Stimulated activated memory B cell treated with anti-CD40 and anti-IgM and Interleukin-4, amounts not matched to agents 10 μg/mL and 1 μg/mL and 100 μg/mL, for 72 hours (primary cell): ENCODE data around the gene MICAL2.

Source experiments
- ATAC-seq: fragments of 150-1000 bp; cut with Tn5 transposase; 2 replicates; pipeline ENCODE4 v1.10.0; 2021
- H3K27ac Mint-ChIP-seq: one replicate; pipeline ENCODE4 v1.8.0; 2022; ENCODE audit warnings: mild to moderate bottlenecking, mixed read lengths
- H3K27me3 Mint-ChIP-seq: one replicate; pipeline ENCODE4 v1.8.0; 2022; ENCODE audit warnings: mixed read lengths
- H3K36me3 Mint-ChIP-seq: one replicate; pipeline ENCODE4 v1.8.0; 2022; ENCODE audit warnings: mixed read lengths
- H3K4me1 Mint-ChIP-seq: one replicate; pipeline ENCODE4 v1.8.0; 2022; ENCODE audit warnings: mixed read lengths
- H3K4me3 Mint-ChIP-seq: one replicate; pipeline ENCODE4 v1.8.0; 2022; ENCODE audit warnings: mild to moderate bottlenecking, moderate library complexity, mixed read lengths
- H3K9me3 Mint-ChIP-seq: one replicate; pipeline ENCODE4 v1.8.0; 2022; ENCODE audit warnings: mixed read lengths

MICAL2 gene

GRCh38 chr11:12088047-12088481, 22.3 kb upstream of the MICAL2 start:
- no peak for ATAC-seq
- H3K27me3 Mint-ChIP-seq, result peaks cover 33% of the 10 kb centered on the region

GRCh38 chr11:12088531-12088930, 21.9 kb upstream of the MICAL2 start:
- Mint-ChIP-seq H3K27me3 (peaks cover 32% of the 10 kb centered on the region), H3K27ac (no peak overlapping the region), H3K4me1 (peaks cover 18% of the 10 kb centered on the region), H3K9me3 (peaks cover 3% of the 10 kb centered on the region), H3K4me3 (no peak overlapping the region), H3K36me3 (no peaks in the 10 kb centered on the region)
- ATAC-seq, result no peak

More at GRCh38 chr11:12088047-12088481, 22.3 kb upstream of the MICAL2 start:
- H3K9me3 Mint-ChIP-seq, result peaks cover 3% of the 10 kb centered on the region
- H3K4me1 Mint-ChIP-seq, result peaks cover 18% of the 10 kb centered on the region
- no peak overlapping the region for H3K27ac Mint-ChIP-seq
- no peaks in the 10 kb centered on the region for H3K36me3 Mint-ChIP-seq
- no peak overlapping the region for H3K4me3 Mint-ChIP-seq

- Mint-ChIP-seq H3K27ac (no peak overlapping the region), H3K9me3 (peaks cover 3% of the 10 kb centered on the region), H3K27me3 (peaks cover 32% of the 10 kb centered on the region), H3K4me1 (peaks cover 18% of the 10 kb centered on the region), H3K36me3 (no peaks in the 10 kb centered on the region), H3K4me3 (no peak overlapping the region)
- ATAC-seq, result no peak
Measured at GRCh38 chr11:12089041-12089440, 21.3 kb upstream of the MICAL2 start.

DNA sequence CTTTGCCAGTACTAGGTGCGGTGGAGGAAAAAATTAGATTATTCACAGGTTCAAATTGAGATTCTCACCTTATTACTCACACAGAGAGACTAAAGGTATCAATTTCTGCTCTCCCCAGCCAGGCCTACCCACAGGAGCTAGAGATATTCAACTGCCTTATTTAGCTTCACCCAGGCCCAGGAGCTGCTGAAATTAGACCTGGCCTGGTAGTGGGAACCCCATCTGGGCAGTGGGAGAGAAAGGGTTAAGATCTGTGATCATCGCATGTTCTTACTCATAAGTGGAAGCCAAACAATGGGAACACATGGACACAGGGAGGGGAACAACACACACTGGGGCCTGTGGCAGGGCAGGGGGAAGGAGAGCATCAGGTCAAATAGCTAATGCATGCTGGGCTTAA, 20.9 kb upstream of the MICAL2 start:
- no peak overlapping the region for H3K27ac Mint-ChIP-seq
- peaks cover 31% of the 10 kb centered on the region for H3K27me3 Mint-ChIP-seq
- H3K36me3 Mint-ChIP-seq, result no peaks in the 10 kb centered on the region
- ATAC-seq, result no peak
- H3K9me3 Mint-ChIP-seq, result peaks cover 2% of the 10 kb centered on the region
- peaks cover 18% of the 10 kb centered on the region for H3K4me1 Mint-ChIP-seq
- no peak overlapping the region for H3K4me3 Mint-ChIP-seq

DNA sequence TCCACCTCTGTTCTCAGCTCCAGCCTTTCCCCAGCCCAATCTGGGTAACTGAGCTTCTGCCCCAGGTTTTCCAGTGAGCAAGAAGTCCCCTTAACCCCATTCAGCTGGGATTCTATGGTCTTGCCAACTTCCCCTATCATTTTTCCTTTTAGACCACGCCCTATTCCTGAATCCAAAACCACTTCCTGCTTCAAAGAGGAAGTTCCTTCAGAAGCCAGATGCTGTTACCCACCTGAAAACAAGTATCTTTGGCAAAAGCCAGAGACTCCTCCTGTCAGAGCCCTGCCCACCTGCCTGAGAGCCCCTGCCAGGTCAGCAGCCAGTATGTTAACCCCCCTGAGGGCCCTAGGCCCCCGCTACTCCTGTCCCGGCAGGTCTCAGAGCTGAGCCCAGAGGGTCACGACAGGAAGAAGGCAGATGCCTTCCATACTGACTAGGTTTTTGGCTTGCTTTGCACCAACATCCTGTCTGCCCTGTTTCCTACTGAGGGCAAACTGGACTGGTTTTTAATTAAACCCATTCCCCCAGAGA, 20.3 kb upstream of the MICAL2 start:
- Mint-ChIP-seq H3K36me3 (no peaks in the 10 kb centered on the region), H3K4me3 (no peak overlapping the region), H3K4me1 (peaks cover 18% of the 10 kb centered on the region), H3K9me3 (no peaks in the 10 kb centered on the region), H3K27ac (no peak overlapping the region), H3K27me3 (peaks cover 26% of the 10 kb centered on the region)
- ATAC-seq, result no peak

- Mint-ChIP-seq H3K27me3 (peaks cover 26% of the 10 kb centered on the region), H3K4me1 (peaks cover 18% of the 10 kb centered on the region), H3K4me3 (no peak overlapping the region), H3K36me3 (no peaks in the 10 kb centered on the region), H3K9me3 (no peaks in the 10 kb centered on the region), H3K27ac (no peak overlapping the region)
- no peak for ATAC-seq
Measured at GRCh38 chr11:12090761-12091258, 19.6 kb upstream of the MICAL2 start.

DNA sequence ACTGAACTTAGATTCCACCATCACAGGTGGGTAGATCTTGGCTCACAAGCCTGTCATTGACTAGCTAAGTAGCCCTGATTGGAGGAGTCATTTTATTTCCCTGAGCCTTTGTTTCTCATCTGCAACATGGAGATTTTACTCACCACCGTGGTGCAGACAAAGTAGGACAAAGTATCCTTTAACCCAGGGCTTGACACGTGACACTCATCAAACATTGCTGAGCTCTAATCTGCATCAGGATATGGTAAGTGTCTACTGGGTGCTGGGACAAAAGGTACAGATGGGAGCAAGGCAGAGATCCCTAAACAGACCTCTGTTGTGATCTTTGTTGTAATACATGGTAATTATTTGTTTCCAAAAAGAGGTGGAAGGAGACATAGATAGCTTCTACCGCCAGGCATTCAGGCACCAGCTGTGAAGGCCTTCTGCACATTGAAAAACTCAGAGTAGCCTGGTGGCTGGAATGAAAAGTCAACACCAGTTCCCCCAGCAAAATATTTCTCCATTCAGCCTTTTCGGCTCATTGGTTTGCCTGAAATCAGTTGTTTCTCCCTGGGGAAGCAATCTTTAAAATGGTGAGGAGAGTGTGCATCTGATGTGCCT, 18.3 kb upstream of the MICAL2 start:
- Mint-ChIP-seq H3K9me3 (no peaks in the 10 kb centered on the region), H3K36me3 (no peaks in the 10 kb centered on the region), H3K4me1 (peaks cover 18% of the 10 kb centered on the region), H3K4me3 (no peak overlapping the region), H3K27ac (no peak overlapping the region), H3K27me3 (peaks cover 26% of the 10 kb centered on the region)
- no peak for ATAC-seq

DNA sequence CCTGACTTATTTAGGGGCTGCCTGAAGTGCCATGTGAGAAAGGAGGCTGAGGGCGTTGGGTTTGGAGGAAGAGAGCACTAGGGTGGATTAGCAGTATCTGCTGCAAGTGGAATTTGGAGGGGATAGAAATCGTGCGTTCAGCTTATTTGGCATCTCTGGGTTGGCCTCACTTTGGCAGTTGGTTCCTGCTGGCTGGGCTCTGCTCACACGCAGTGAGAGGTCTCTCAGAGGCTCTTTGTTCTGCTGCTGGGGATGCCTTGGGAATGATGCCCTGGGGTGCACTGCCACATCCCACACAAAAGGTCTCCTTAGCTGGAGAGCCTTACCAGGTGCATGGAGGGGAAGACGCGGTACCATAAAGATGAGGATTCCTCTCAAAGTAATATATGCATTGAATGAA, 17.7 kb upstream of the MICAL2 start:
- H3K9me3 Mint-ChIP-seq, result no peaks in the 10 kb centered on the region
- H3K4me3 Mint-ChIP-seq, result no peak overlapping the region
- H3K27ac Mint-ChIP-seq, result no peak overlapping the region
- no peak for ATAC-seq
- peaks cover 26% of the 10 kb centered on the region for H3K27me3 Mint-ChIP-seq
- peaks cover 18% of the 10 kb centered on the region for H3K4me1 Mint-ChIP-seq
- H3K36me3 Mint-ChIP-seq, result no peaks in the 10 kb centered on the region

- no peak overlapping the region for H3K4me3 Mint-ChIP-seq
- H3K27ac Mint-ChIP-seq, result no peak overlapping the region
- peaks cover 37% of the 10 kb centered on the region for H3K27me3 Mint-ChIP-seq
- no peaks in the 10 kb centered on the region for H3K9me3 Mint-ChIP-seq
- no peaks in the 10 kb centered on the region for H3K36me3 Mint-ChIP-seq
- peaks cover 18% of the 10 kb centered on the region for H3K4me1 Mint-ChIP-seq
- ATAC-seq, result no peak
Measured at GRCh38 chr11:12094872-12095800, 15.3 kb upstream of the MICAL2 start.

DNA sequence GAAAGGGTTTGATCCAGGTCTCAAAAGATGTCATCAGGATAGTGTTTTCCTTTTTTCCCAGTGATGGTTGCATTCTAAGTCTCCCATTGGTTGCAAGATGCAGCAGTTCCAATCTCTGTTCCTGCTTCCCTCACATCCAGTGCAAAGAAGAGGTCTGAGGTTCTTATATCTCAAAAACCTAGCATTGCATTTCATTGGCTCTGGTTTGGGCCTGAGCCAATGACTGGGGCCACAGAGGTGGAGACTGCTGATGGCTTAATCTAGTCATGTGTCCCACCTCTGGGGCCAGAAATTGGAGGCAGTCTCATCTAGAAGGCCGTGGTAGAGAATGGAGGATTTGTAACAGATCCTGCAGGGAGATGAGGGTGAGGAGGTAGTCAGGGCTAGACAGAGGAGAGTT, 13.2 kb upstream of the MICAL2 start:
- Mint-ChIP-seq H3K36me3 (no peaks in the 10 kb centered on the region), H3K27ac (no peak overlapping the region), H3K4me1 (peaks cover 7% of the 10 kb centered on the region), H3K27me3 (peaks cover 28% of the 10 kb centered on the region), H3K4me3 (no peak overlapping the region), H3K9me3 (no peaks in the 10 kb centered on the region)
- ATAC-seq, result no peak

DNA sequence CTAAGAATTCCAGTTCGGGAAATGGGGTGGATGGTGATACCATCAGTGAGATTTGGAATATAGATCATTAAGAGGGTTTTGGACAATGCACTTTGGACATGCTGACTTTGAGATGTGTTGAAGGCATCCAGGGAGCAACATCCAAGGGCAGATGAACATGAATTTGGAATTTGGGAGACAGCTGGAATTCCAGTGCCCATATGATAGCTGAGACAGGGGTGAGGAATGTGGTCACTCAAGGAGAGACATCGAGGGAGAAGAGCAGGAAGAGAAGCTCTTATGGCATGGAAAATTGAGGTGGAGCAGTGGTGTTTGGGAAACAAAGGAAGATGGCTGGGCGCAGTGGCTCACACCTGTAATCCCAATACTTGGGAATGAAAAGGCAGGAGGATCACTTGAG, 11.8 kb upstream of the MICAL2 start:
- ATAC-seq, result no peak
- no peaks in the 10 kb centered on the region for H3K36me3 Mint-ChIP-seq
- no peaks in the 10 kb centered on the region for H3K9me3 Mint-ChIP-seq
- H3K27me3 Mint-ChIP-seq, result peaks cover 18% of the 10 kb centered on the region
- H3K27ac Mint-ChIP-seq, result no peak overlapping the region
- H3K4me1 Mint-ChIP-seq, result peaks cover 7% of the 10 kb centered on the region
- H3K4me3 Mint-ChIP-seq, result no peak overlapping the region

GRCh38 chr11:12099132-12099873, 11.1 kb upstream of the MICAL2 start:
- Mint-ChIP-seq H3K36me3 (no peaks in the 10 kb centered on the region), H3K27me3 (peaks cover 12% of the 10 kb centered on the region), H3K4me1 (peaks cover 7% of the 10 kb centered on the region), H3K4me3 (no peak overlapping the region), H3K27ac (no peak overlapping the region), H3K9me3 (no peaks in the 10 kb centered on the region)
- no peak for ATAC-seq

DNA sequence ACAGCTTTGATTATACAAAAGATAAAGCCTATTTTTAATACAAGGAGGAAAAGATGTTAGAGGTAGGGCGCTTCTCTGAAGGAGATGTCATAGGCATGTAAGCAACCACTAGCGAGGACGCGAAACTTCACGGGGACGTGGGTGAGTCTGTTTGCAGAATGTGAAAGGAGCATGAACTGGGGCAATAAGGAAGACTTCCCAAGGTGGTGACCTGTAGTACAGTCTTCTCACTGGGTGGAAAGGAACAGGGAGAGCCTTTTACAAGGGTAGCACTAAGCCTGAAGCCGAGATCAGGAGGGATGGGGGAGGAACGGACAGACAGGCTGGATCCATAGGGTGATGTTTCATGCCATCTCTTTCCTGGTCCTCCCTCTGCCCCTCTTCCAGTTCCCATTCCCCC, 10.0 kb upstream of the MICAL2 start:
- Mint-ChIP-seq H3K9me3 (no peaks in the 10 kb centered on the region), H3K4me3 (no peak overlapping the region), H3K27ac (no peak overlapping the region), H3K4me1 (peaks cover 7% of the 10 kb centered on the region), H3K27me3 (peaks cover 21% of the 10 kb centered on the region), H3K36me3 (no peaks in the 10 kb centered on the region)
- ATAC-seq, result no peak

DNA sequence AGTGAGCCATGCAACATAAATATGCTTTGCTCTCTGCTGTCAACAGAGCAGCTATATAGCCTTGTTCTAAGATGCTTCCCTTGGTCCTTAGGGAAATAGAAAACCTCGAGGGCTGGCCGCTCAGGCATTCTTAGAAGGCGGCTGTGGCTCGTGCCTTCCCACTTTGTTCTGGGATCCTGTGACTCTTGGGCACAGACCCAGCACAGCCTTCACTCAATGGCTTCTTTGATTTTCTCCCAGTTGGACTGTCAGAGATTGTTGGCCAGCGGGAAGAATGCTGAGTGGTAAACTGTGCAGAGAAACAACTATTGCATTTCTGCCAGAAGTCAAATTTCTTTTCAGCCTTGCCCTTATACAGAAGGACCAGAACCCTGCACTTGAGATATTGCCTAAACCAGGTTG, 9.5 kb upstream of the MICAL2 start:
- Mint-ChIP-seq H3K4me3 (no peak overlapping the region), H3K9me3 (no peaks in the 10 kb centered on the region), H3K27me3 (peaks cover 25% of the 10 kb centered on the region), H3K36me3 (no peaks in the 10 kb centered on the region), H3K4me1 (peaks cover 7% of the 10 kb centered on the region), H3K27ac (no peak overlapping the region)
- ATAC-seq, result no peak

- no peaks in the 10 kb centered on the region for H3K36me3 Mint-ChIP-seq
- H3K4me1 Mint-ChIP-seq, result peaks cover 7% of the 10 kb centered on the region
- no peaks in the 10 kb centered on the region for H3K9me3 Mint-ChIP-seq
- H3K4me3 Mint-ChIP-seq, result no peak overlapping the region
- ATAC-seq, result no peak
- no peak overlapping the region for H3K27ac Mint-ChIP-seq
- H3K27me3 Mint-ChIP-seq, result peaks cover 30% of the 10 kb centered on the region
Measured at GRCh38 chr11:12101318-12101717, 9.1 kb upstream of the MICAL2 start.
